ENCODE measurements around the gene NUDT14.

Gene NUDT14

DNA sequence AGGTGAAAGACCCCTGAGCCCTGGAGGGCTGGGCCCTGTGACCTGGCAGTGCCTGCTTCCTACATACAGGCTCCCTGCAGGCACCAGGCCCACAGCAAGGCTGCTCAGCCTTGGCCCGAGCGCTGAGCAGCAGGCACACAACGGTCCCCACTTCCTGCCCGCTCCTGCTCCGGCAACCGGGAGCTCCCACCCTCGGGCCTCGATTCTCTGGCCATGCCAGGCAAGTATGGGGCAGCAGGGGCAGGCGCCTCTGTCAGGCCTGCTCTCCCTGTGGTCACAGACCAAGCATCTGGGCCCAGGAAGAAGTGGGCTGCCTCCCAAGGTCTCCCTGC, 30.6 kb upstream of the NUDT14 start:
- DNase-seq: no peak

DNA sequence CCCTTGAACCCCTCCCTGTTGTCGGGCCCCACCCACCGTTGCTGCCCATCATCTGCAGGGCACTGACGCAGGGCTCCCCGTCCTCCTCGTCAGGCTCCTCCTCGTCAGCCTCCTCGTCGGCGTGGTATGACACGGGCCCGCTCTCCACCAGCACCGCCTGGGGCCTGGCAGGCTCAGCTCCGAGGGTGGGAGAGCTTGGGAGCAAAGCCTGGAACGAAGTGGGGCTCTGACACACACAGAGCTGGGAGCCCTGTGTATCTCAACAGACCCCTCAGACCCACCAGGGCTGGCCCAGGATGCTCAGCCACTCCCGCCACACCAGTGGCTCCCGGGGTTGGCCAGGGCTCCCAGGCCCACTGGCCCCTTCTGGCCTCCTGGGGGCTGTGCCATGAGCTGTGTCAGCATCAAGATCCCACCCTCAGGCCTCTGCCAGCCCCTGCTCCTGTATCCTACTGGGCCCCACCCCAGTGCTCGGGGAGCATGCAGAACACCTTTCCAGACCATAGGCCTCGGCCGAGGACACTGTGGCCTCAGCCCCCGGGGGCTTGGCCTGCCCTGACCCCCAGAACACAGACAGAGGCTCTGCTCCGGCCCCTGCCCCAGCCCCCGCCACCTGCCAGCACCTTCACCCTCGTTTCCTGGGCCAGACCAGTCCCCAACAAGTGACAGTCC, 30.1 kb upstream of the NUDT14 start:
- DNase-seq: no peak

DNA sequence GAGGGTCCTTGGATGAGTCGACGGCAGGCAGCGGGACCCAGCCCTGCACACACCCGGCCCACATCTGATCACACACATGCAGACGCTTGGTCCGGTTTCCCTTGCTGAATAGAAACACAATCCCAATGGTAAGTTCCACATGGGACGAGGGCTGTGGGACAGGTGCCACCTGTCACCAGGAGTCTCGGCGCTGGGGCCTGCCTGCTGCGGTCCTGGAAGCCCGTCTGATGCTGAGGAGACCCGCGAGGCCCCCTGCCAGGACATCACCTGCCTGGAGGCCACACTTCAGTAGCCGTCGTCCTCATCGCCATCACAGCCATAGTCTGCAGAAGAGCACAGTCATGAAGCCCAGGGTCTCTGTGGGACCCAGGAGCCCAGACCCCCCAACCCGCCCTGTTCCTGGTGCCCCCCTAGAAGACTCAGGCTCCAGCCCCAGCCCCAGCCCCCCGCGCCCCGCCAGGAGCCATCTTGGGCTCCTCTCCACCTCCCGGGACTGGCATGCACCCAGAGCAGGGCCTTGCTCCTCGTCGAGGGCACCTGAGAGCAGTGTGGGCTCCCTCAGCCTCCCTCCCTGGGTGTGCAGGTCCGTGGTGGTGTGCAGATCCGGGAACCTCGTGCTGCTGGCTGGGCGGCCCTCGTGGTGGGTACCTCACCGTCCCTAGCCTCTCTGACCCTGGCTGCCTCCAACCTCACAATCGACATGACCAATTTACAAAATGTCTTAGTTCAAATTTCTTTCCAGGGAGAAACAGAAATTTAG, 29.3 kb upstream of the NUDT14 start:
- no peak for DNase-seq

DNA sequence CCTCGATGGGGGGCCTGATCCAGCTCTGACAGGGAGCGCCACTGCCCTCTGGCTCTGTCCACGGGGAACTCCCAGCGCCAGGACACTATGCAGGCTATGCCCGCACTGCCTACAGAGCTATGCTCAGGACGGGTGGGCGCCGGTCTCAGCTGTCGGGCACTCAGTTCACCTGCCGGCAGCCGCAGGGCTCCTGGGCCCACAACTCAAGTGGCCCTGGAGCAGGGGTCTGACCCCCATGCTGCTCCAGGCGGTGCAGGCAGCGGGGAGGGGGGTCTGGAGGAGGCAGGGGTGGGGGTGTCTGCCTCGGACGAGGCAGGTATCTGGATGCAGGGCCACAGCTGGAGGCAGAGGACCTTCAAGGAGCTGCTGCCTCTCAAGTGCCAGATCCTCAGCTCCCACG, 28.5 kb upstream of the NUDT14 start:
- no peak for DNase-seq

DNA sequence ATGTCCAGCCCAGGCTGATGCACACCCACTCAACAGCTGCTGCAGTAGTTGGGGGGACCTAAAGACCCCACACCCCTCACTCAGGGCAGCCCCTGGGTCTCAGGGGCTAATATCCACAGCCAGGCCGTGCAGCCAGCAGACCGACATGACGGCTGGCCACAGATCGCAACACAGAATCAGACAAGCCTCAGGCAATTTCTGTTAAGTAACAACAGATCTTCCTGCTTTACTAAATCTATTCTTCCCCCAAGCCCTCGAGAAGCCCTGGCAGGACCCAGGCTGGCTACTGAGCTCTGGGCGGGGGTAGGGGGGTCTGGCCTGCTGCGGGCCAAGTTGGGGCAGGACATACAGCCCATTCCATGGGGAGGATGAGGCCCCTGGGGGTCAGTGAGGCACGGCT, 28.0 kb upstream of the NUDT14 start:
- DNase-seq: no peak

DNA sequence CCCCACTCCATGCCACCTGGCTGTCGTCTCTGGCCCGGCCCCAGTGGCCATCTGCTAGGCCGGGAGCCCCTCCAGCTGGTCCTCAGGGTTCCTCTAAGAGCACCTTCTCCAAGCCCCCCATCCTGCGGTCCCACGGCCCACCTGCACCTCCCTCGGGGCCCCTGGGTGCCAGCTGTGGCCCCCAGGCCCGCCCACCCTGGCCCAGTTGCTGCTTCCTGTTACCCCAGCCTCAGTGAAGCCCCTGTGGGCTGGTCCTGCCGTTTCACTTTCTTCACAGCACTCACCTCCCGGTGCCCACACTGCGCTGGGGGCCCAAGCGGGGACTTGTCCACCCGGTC, 27.6 kb upstream of the NUDT14 start:
- DNase-seq: no peak

DNA sequence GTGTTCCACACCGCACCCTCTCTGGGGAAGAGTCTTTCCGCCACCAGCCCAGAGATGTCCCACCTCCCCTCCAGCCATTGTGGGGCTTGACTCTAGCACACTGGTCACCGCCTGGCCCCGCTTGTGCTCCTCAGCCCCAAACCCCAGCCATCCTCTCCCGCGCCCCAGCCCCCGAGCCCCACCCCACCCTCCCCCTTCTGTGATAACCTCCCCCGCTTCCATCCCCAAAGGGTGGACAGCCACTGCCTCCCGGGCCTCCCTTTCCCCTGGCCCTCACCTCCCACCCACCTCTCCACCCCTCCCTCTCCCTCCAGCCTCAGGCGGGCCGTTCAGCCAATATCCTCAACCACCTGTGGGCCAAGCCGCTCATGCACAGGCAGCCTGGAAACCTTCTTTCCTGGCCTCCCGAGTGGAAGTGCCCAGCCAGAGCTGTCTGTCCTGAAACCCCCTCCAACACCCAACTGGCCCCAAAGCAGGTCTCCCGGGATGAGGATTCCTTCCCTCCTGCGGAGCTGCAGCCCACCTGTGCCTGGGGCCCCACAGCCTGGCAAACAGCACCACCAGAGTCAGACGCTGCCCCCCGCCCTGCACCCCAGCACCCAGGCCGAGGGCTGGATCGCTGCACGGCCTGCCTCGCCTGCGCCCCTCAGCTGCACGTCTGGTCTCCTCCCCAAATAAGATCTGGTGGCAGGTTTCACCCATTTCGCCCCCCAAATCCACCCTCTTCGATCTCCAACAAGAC, 27.1 kb upstream of the NUDT14 start:
- no peak for DNase-seq

DNA sequence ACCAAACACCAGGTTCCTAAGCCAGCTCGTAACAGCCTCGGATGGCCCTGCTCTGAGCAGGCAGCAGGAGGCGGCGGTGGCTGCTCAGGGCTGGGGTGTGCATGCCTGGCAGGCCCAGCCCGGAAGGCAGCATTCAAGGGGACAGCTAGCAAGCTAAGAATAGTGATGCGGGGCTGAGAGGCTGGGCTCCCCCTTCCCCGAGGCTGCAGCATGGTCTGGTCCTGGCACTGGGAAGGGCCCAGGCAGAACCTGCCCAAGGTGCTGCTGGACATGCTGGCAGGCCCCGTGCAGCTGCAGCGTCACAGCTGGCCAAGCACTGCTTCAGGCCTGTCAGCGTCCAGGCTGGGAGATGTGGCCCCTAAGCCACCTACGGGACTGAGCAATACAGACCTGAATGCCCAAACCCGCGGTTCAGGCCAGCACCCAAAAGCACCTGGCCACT, 26.4 kb upstream of the NUDT14 start:
- no peak for DNase-seq

DNA sequence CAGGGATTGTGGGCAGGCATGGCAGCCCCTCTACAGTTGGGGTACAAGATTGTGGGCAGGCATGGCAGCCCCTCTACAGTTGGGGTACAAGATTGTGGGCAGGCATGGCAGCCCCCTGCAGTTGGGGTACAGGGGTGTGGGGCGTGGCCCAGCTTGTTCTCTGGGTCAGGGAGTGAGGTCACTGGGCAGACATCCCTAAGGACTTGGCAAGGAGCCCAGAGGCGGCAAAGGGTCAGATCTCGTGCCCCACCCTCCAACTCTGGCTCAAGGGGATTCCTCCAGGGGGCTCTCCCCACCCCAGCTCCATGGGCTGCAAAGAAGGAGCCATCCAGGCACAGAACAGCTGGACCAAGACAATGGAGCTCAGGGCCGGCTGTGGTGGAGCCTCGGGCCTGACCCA, 25.8 kb upstream of the NUDT14 start:
- DNase-seq: no peak

DNA sequence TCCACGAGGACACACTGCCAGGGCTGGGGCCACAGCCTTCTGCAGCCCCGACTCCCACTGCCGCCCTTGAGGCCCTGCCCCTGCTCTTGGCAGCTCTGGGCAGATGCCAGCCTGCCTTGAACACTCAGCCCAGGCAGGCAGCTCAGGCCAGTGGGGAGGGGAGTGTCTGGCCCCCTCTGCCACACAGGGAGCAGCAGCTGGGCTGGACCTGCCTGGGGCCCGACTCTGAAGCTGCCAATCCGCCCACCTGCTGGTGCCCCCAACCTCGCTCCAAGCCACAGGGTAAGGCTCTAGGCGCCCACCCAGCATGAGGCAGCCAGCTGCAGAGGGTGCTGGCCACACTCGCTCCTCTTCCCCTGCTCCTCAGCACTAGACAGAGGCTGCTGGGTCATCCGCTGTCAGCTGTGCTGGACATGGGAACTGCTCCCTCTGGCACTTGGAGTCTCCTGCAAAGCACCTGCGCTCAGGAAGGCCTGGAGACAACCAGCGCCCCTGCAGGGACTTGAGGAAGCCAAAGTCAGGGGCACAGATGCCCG, 24.6 kb upstream of the NUDT14 start:
- no peak for DNase-seq

DNA sequence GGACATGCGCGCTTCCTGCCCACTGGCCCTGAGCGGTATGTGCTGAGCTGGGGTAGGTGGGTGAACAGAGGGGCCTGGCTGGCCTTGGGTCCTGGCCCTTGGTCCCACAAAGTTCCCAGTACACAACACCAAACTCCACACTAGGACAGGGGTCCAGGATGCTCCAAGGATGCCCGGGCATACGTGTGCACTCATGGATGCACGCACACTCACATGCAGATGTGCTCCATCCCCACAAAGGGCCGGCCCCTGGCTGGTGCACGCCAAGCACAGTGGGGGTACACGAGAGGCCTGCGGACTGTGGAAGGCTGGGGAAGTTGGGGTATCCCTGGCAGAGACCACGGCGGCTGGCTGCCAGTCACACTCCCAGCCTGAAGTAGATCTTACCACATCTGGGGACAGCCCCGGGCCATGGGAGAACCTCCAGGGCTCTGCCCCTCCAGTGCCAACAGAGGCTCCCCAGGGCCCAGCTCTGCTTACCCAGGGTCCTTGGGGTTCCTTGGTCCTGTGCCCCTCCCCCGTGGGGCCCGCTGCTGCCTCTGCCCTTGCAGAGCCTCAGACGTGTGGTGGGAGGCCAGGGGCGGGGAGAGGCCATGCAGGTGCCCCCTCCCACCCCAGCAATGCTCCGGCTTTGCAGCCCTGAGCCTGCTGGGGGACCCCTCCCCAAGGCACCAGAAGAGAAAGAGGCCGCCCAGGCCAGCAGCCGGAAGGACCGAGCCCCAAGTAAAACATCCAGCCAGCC, 24.0 kb upstream of the NUDT14 start:
- DNase-seq: no peak

DNA sequence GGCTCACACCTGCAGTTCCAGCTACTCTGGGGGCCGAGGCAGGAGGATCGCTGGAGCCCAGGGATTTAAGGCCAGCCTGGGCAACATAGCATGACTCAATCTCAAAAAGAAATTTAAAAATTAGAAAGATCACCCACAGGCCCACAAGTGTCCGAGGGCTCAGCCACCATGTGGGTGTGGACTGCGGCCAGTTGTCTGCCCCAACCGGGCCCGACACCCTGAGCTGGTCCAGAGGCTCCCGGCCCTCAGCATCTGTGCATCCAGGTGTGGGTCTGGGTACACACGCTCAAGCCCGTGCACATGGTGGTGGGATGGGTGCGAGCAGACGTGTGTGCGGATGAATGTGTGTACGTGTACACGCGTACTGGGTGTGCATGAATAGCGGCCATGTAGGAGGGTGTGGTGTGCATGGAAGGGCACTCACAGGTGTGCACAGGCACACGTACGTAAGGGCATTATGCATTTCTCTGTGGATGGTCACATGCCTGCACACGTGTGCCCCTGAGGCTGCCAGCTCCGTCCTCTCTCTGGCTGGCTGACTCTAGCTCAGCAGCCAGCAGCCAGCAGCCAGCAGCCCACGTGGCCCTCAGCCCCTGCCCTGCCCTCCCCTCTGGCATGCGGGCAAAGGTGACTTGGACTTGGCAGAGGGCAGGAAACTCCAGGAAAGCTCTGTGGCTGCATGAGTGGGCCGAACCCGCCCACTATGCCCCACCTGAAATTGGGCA, 23.3 kb upstream of the NUDT14 start:
- no peak for DNase-seq

DNA sequence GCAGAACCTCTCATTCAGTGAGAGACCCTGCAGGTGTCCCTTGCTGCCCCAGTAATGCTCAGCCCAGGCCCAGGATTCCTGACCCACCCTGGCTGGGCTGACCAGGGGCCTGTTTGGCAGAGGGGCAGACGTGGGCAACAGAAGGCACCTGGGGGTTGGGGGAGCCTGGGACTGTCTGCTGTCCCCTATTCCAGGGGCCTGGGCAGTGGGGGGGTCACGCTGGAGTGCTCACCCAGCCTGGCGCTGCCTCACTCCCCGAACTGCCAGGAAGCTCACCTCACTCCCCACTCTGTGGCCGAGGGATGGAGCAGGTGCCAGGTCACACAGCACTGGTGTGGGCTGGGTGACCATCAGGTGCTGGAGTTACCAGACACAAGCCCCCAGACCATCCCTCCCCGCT, 22.6 kb upstream of the NUDT14 start:
- no peak for DNase-seq

DNA sequence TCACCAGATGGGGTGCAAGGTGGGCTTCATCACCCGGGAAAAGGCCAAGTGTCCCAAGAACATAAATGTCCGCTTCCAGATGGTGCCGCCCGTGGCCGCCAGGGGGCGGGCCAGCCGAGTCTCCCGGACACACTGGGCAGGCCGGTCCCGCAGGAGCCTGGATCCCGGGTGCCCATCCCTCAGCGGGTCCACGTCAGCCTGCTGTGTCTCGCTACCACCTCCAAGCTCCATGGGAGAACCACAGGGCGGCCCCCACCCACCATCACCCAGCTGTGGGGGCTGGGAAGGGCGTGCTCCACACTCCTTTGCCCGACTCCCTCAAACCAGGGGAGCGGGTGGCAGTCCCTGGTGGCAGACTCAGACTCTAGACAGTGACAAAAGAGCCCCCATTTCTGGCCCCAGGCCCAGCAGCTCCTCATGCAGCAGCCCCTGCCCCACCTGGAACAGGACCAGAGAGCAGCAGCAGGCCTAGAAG, 22.0 kb upstream of the NUDT14 start:
- peak; percentile 73 to 80 for DNase-seq

DNA sequence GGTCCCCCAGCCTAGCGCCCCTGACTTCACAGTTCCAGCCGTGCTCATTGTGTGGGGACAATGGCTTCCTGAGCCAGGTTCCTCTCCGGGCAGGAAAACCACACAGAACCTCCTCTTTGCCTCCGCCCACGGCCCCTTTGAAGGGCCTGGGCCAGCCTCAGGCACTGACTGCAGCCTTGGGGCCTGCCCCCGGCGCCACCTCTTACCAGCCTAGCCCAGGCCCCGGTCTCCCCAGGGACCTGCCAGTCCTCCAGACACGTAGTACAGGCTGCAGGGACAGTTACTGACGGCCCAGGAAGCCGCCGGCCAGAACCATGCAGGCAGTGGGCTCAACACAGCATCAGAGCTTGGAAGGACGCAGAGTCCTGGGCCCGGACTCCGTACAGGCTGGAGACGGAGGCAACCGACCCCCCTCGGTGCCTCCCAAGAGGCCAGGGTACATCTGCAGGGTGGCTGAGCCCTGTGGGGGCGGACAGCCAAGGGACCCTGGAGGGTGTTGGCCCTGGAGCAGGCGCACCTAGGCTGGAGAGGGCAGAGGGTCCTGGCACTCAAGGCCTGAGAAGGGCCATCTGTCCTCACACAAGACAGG, 20.9 kb upstream of the NUDT14 start:
- peak; percentile 40 to 54 for DNase-seq

DNA sequence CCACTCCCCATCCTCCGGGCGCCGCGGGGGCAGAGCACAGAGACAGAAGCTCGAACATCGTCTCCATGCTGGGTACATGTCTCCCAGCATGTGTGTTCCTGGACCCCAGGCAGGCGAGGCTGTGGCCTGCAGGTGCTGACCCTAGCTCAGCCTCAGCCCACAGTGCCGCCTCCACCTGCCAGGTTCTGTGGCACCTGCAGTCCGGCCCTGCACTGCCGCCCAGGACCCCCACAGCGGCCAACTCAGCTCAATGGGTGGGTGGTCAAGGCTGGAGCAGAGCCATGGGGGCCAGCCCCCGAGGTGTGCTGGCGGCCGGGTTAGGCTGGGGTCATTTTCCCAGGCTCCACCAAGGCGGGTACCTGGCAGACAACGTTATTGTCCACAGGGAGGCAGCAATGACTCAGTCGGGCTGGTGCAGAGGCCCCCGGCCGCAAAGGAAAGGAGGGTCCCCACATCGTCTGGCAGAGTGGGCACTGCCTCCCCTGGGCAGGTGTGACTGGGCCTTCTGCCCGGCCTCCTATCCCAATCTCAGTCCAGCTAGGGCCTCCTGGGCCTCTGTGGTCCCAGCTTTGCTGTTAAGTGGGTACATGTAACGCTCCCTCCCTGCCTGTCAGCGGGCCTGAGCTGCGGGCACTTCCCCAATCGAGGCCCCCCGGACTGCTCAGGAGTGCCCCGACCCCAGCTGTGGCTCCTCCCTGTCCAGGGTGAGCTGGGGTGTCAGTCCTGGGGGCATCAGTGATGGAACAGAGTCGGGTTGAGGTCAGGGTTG, 20.2 kb upstream of the NUDT14 start:
- DNase-seq: no peak

DNA sequence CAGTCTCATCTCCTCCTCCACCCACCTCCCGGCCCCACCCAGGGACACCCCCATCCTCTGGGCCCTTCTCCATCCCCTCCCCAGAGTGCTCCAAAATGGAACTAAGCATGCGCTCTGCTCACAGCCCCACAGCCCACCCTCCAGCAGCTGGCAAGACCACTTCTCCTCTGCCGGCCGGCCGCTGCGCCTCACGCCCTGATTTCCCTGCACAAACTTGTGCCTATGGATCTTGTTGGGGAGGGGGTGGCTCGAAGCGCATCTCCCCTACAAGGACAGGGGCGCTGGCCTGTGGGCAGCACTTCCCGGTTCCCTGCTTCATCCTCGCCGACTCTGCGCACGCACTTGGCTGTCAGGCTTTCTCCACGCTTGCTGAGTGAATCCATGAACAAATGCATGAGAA, 19.5 kb upstream of the NUDT14 start:
- no peak for DNase-seq

DNA sequence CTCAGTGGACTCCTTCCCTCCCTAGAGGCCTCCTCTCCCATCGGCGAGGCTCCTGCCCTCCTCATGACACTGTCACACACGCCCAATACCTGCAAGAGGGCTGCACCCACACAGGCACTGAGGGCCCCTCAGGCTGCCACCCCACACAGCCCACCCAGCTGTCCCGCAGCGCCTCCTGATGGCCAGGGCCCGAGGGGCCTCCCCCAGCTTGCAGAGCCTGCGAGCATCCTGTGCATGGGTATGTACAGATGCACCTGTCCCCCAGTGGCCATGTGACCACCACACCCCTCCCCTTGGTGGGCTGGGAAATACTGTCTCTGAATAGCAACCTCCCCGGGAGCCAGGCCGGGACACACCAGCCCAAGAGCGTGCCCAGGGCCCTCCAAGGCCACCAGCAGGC, 19.0 kb upstream of the NUDT14 start:
- DNase-seq: no peak

DNA sequence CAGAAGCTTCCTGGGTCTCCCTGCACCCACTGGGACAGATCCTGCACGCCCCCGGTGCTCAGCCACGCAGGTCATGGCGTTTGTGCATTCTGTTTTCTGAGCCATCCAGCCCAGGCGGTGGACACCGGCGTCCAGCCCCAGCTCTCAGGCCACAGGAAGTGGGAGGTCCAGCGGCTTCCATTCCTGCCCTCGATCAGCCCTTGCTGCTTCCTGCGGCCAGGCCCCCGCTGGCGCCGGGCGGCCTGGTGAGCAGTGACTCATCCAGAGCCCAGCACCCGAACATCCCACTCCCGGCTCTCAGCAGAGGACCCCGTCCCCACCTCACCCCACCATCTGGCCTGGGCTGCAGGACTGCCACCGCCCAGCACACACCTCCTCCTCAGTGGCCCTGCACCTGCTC, 18.0 kb upstream of the NUDT14 start:
- DNase-seq: no peak

DNA sequence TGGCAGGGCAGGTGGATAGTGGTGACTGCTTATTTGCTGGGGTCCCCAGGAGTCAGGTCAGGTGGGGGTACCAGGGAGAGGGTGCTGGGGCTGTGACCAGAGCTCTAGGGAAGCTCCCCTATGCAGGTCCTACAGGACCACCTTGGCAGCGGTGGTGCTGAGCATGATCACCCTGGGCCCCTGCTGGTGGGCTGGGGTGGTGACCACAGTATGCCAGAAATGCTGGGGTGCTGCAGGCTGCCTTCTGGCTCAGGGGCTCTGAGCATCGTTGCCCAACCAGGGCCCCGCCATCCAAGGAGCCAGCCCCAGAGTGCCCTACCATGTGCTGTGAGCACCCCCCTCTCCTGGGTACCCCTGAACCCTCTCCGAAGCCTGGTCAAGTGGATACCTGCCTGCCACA, 17.5 kb upstream of the NUDT14 start:
- DNase-seq: no peak

DNA sequence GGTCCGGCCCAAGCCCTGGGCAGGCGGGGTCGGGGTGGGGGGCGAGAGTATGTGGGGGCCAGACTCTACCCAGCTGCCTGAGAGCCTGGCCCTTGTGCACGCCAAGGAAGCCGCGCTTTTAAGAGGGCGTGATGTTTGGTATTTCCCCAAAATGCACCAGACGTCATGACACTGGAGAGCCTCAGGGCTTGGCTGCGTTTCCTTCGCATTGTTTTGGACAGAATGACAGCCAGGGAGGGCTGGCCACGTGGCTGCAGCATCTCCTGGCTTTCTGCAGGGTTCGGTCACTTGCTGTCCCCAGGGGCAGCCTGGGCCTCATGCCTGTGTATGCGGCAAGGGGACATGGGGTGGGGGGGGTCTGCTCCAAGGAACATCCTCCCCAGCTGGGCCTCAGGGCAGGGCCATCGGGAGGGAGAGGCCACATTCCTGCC, 16.1 kb upstream of the NUDT14 start:
- no peak for DNase-seq
